Fibroblast of gingiva (primary cell): ENCODE measurements around the gene TIPRL.
"Not testable (repeated sequence)": the region's sequence is repeated elsewhere in the genome, so short reads cannot be mapped to it uniquely, and the experiment has no call there.

ENCODE experiments used
- DNase-seq: peaks from one replicate; pipeline ENCODE4 v3.0.0-alpha.2; 2011; ENCODE audit warnings: low read depth

Gene TIPRL

DNA sequence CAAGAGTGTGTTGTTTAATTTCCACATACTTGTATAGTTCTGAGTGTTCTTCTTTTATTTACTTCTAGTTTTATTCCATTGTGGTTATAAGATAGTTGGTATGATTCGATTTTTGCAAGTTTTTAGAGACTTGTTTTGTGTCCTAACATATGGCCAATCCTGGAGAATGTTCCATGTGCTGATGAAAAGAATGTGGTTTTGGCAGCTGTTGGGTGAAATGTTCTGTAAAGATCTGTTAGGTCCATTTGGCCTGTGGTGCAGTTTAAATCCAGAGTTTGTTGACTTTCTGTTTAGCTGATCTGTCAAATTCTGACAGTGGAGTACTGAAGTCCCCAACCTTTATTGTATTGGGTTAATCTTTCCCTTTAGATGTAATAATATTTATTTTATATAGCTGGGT lies 19.5 kb upstream of the TIPRL start:
- DNase-seq, result no peak

DNA sequence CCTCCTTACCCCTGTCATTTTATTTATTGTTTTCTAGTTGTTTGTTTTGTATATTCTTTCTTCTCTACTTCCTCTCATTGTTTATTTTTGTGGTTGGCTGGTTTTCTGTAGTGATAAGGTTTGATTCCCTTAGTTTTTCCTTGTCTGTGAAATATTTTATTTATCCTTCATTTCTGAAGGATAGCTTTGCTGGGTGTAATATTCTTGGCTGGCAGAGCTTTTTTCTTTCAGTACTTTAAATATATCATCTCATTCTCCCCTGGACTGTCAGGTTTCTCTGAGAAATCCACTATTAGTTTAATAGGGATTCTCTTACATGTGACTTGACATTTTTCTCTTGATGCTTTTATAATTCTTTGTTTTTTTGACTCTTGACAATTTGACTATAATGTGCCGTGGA lies 18.8 kb upstream of the TIPRL start:
- no peak for DNase-seq

DNA sequence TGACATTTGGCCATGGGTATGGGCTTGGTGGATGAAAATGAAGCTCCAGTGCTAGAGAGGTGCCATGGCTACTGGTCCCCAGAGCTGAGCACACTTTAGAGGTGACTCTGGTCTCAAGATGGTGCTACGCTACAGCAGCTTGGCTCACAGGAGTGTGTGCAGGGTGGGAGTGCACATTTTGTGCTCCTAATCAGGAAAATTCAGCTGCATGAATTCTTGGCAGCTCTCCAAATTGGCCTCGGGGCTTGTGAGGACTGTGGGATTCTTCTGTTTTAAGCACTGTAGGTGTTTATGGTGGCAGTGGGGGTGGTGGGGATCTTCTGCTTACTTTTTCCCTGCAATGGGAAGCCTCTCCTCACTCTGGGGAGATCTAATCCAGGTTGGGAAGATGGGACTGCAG lies 17.3 kb upstream of the TIPRL start:
- no peak for DNase-seq

DNA sequence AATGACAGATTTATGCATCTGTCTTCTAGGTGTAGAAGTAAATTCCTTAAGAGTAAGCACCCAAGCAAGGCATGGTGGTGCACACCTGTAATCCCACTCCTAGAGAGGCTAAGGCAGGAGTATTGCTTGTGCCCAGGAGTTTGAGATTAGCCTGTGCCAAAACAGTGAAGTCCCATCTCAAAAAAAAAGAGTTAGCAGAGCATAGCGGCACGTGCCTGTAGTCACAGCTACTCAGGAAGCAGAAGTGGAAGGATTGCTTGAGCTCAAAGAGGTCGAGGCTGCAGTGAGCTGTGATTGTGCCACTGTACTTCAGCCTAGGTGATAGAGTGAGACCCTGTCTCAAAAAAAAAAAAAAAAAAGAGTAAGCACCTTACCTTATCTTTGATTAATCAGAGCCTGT lies 15.1 kb upstream of the TIPRL start:
- no peak for DNase-seq

DNA sequence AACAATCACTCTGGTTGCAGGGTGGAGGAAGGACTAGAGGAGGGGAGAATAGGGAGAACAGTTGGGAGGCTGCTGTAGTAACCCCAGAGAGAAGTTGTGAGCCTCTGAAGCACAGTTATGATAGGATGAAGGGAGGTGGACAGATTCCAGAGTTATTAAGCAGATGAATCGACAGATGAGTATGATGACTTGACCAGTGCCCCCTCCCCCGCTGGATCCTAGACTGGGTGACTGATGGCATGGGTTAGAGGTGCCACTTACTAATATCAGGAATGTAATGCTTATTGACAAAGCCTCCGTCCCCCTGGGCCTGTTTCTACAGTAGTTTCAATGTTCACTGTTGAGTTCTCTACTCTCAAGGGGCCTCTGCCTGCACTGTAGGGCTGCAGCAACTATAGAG lies 14.0 kb upstream of the TIPRL start:
- no peak for DNase-seq

DNA sequence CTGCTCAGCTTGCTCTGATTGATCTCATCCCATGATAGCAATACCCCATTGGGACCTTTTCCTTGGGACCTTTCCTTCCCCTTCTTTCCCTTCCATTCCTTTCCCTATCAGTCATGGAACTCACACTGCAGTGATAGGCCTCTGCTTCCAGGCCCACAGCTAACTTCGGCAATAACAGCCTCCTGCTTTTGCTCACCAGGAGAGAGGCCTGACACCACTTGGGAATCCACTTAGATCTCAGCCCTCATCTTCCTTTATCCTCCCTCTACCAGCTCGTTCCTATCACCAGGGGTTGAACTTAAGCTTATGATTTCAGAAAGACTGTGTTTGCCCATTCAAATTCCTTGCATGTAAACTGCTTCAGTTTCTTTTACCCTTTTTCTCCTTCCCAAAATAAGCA lies 11.0 kb upstream of the TIPRL start:
- no peak for DNase-seq

DNA sequence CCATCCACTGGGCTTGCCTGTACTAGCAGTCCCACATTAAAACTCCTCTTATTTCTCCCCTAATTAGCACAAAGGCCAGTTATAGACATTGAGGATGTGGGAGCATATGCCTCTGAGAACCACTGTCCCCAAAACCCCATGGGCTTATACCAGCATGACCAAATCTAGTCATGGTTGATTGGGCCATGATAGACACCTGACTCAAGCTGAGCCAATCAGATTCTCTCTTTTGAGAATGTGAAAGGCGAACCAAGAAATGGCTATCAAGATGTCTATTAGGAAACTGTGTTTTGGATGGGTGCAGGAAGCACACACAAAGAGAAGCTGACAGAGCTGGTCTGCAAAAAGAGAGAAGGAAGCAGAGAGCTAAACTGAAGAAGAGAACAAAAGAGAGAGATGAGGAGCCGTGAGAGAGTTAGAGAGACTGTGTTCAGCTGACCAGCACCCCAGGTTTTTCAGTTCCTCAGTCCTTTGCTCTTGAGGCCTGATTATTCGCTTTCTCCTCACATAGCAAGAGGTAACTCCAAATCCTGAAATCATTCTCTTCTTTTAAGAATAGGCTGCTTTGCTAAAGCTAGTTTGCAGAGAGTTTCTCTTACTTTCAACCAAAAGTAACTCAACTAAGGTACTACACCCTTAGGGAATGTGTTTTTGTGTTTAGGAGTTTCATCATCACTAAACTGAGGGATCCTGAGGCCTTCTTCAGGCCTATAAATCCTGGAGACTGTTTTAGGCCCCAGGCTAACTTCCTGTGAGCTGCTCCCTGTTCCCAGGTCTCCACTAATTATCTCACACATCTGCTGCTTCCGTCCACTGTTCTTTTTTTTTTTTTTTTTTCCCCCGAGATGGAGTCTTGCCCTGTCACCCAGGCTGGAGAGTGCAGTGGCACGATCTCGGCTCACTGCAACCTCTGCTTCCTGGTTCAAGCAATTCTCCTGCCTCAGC lies 7.9 kb upstream of the TIPRL start:
- no peak for DNase-seq

DNA sequence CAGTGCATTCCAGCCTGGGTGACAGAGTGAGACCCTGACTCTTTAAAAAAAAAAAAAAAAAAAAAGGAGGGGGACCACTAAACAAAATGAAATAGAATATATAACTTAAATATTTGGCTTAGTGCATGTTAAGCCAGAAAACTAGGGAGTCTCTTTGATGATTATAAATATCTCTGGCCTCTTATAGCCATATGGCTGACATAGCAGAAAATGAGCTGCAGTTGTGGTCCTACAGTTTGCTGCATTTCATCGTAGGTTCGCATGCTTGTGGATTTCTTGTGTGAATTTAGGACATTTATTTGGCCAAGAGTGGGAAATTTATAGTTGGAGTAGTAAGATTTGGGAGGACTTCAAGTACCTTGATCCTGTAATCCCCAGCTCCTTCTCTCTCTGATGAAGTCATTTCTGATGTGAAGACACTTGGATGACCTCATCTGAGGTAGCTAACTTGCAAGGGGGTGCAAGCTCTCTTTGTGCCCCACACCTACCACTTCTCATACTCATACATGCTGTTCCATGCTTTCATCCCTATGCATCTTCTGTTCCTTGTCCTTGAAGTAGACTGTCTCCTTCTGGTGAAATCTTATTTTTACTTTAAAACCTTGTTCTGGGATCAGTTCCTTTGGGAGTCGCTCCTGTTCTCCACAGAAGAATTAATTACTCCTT lies 6.4 kb upstream of the TIPRL start:
- DNase-seq, result no peak

DNA sequence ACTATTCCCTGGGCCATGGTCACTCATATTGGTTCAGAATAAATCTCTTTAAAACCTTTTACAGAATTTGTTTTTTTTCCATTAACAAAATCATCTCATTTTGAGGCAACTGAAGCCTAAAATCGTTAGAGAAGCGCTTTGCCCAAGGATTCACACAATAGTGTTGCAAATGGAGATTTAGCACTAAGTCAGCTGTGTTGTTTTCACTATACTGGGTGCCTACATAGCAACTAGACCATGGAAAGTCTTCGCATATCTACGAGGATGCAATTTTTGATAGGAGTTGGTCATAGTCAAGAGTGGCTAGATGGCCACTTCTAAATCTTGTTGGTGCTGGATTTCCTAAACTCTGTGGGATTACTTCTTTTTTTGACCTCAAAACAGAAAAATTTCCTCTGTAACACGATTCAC lies 530 bp upstream of the TIPRL start:
- DNase-seq, result no peak

DNA sequence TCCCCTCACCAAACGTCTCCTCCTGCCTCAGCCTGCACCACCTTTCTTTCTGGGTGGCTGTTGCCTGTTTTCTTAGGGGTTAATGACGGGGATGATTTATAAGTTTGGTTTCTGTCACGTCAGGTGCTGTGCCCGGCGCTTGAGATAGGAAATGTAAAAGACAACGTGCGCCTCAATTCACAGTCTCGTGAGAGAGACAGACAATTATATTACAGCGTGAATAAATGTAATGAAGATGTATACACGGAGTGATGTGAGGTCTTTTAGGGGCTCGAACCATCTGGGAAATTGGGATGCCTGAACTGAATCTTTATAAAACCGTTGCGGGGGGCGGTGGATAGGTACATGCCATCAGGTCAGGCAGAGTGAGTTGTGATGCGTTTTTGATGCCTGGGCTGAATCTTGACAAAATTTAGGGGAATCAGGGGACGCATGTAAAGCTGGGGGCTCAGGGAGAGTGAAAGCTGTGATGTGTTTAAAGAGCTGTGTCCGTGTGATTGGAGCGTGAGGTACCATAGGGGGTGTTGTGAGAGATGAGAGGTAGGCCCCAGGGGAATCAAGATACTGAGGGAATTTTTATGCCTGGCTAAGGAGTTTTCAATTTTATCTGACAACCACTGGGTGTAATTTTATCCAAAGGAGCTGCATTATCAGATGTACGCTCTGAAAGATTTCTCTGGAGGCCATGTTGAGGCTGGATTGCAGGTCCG lies 831 bp downstream of the TIPRL start:
- no peak for DNase-seq

DNA sequence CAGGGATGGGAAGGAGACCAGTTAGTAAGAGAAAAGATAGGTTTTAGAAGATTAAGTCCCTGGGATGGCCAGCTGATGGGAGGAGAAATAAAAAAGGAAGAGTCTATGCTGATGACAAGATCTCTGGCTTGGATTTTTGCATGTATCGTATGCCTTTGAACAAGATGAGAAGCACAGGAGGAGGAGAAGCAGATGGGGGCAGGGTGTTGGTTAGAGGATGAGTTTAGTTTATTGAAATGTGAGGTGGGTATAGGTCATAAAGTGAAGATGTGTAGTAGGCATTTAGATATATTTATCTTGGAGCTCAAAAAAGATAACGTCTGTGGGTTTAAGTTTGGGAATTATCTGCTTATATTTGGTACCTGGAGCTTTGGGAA lies 1.4 kb downstream of the TIPRL start:
- DNase-seq, result no peak

DNA sequence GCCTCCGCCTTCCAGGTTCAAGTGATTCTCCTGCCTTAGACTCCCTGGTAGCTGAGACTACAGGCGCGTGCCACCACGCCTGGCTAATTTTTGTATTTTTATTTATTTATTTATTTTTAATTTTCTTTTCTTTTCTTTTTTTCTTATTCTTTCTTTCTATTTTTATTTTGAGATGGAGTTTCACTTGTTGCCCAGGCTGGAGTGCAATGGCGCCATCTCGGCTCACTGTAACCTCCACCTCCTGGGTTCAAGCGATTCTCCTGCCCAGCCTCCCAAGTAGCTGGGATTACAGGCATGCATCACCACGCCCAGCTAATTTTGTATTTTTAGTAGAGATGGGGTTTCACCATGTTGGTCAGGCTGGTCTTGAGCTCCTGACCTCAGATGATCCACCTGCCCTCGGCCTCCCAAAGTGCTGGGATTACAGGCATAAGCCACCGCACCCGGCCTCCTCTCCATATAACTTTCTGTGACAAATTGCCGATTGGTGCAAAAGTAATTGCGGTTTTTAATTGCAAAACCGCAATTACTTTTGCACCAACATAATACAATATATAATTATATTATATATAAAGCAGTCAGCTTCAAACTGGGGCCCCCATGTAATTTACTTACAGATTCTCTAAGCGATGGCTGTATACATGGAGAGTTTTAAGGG lies 2.4 kb downstream of the TIPRL start:
- DNase-seq, result not testable (repeated sequence)

DNA sequence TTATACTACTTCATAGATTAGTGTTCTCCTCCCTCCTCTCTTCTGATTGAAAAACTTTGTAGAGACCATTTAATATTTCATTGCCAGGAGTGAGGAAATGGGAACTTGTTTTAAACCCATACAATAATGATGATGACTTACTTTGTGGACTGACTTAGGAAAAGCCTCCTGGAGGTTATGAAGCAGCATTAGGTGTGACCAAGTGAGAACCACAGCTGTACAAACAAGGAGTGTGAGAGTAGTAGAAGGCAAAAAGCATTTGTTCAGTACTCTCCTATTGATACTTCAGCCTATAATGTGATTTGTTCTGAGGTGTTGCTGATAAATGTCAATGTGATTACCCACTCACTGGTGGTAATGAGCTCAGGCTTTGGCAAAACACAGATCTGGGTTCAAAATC lies 8.4 kb downstream of the TIPRL start:
- no peak for DNase-seq

DNA sequence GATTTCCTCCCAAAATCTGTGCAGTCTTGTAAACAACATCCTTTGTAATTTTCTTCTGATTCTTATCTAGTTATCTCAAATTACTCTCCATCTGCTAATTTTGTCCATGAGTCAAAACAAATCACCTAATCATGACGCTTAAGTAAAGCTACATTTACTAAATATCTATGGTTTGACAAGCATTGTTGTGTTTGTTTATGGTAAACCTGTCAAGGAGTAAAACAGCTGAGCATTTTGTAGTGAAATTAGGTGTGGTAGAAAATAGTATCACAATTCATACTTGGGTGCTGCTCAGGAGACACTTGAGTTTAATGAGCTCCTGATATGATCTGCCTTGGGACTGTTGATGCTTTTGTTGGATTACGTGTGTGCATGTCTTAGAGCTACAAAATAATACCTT lies 11.6 kb downstream of the TIPRL start:
- DNase-seq, result no peak

DNA sequence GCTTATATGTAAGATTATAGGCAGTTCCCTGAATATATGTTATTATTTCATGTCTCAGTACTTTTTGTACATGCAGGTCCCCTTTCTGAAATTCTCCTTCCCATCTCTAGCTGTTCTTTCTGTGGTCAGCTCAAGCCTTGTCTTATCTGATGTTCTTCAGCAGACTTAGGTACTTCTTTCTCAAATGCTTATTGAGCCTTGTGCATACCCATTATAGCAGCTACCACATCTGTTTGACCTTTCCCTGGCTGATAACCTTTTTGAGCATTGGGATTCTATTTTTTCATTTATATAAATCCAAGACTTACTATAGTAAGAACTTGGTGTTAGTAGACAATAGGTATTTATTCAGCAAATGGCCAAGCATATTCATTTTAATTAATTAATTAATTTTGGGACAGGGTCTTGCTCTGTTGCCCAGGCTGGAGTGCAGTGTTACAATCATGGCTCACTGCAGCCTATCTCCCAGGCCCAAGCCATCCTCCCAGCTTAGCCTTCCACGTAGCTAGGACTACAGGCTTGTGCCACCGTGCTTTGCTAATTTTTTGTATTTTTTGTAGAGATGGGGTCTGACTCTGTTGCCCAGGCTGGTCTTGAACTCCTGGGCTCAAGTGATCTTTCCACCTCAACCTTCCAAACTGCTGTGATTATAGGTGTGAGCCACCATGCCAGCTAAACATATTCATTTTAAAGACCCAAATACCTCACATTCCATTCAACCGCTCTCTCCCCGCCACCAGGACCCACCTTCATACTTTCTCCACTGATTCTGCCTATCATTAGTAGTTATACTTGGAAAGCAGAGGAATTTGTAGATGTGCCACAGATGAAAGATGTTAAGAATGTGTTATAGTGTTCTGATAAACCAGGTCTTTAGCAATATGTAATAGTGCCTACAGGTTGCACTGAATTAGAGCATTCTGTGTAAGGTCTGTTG lies 16.7 kb downstream of the TIPRL start:
- no peak for DNase-seq

DNA sequence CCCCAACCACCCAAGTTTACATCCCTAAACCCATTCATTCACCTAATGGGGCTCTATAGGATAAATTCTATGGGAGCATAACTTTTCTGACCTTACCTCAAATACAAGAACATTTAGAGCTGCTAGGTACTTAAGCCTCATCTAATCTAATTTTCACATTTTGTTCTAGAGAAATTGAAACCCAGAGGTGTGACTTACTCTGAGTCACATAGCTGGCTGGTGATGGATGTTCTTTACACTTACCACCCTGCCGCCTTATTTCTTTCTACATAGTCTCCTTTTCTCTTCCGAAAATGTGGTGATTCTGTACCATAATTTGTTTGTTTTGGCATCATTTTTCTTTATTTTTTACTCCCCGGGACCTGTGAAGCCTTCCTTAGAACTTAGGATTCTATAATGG lies 20.3 kb downstream of the TIPRL start:
- DNase-seq, result no peak

DNA sequence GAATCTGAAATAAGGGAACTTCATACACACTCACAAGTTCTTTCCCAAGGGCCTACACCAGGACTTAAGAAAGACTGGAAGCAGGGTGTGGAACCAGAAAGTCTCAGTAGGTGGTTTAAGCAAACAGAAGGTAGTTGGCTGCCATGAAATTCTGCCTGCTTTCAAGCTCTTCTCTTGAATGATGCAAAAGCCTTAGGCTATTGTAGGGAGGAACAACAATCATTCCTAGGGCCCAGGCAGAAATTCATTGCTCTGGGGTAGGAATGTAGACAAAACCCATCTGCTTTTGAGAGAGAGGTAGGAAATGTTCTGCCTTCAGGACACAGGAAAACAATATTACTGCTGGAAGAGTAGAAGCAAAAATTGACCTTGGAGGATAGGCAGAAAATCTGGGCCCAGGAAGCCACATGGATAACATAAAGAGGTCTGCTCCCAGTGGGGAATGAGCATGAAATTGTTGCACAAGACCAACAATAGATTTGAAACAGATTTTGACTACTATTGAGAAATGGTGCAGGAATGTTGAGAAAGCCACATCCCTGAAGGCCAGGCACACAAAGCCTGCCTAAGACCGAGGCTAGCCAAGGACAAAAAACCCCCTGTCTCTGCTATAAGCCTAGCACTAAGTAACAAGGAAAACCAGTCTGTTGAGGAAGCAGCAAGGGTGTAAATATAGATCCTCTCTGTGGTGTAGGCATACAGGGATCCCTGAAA lies 24.3 kb downstream of the TIPRL start:
- peak; percentile 96 for DNase-seq

DNA sequence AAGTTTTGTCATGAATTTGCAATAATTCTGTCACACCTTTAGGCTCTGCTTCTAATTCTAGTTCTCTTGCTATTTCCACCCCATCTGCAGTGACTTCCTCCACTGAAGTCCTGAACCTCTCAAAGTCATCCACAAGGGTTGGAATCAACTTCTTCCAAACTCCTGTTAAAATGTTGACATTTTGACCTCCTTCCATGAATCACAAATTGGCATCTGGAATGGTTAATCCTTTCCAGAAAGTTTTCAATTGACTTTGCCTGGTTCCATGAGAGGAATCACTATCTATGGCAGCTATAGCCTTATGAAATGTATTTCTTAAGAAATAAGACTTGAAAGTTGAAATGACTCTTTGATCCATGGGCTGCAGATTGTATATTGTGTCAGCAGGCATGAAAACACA lies 27.3 kb downstream of the TIPRL start:
- no peak for DNase-seq

DNA sequence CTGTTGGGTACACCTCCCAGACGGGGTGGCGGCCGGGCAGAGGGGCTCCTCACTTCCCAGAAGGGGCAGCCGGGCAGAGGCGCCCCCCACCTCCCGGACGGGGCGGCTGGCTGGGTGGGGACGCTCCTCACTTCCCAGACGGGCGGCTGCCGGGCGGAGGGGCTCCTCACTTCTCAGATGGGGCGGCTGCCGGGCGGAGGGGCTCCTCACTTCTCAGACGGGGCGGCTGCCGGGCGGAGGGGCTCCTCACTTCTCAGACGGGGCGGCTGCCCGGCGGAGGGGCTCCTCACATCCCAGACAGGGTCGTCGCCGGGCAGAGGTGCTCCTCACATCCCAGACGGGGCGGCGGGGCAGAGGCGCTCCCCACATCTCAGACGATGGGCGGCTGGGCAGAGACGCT lies 28.9 kb downstream of the TIPRL start:
- not testable (repeated sequence) for DNase-seq

DNA sequence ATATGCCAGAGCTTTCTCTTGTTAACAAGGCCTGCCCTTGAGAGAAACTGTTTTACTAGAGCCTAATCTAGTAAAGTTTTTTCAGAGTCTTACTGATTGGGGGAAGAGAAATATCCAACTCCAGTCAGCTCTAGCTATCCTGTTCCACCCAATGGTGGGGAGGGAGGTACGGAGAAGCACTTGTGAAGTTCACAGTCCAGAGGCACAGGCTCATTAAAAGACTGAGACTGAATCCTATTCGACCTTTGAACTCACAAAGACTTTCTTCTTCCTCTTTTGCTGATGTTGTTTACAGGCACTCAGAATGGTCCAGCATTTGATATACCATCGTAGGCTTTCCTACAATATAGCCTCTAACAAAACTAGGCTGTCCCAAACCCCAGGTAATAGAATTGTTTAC lies 31.6 kb downstream of the TIPRL start:
- no peak for DNase-seq

DNA sequence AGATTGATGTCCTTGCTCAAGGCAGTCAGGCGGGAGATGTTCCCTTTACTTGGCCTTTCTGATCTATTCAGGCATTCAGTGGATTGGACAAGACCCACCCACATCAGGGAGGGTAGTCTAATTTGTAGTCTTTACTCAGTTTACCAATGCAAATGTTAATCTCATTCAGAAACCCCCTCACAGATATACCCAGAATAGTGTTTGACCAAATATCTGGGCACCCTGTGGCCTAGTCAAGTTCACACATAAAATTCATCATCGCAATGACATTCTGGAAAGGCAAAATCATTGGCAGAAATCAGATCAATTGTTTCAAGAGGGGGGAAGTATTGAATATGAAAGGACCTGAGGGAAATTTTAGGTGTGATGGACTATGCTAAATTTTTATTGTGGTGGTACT lies 34.6 kb downstream of the TIPRL start:
- DNase-seq, result no peak
